Liver (tissue), 3 donors: ENCODE data around the gene NTHL1.

Source experiments
- TAF1 ChIP-seq: conservative IDR thresholded peaks from 2 replicates; pipeline ENCODE4 v1.6.1; 2016; ENCODE audit warnings: antibody characterized with exemption, mild to moderate bottlenecking
- YY1 ChIP-seq: IDR thresholded peaks from 2 replicates; pipeline ENCODE4 v1.6.1; 2016; ENCODE audit warnings: antibody characterized with exemption, mild to moderate bottlenecking
- TF ChIP-seq, protein P1 (sequence below): fragments of 150-350 bp; IDR thresholded peaks from 2 replicates; pipeline ENCODE4 v1.5.1; 2017; ENCODE audit warnings: improper control_type of control experiment, low read depth, low read length; ENCODE audit not compliant: missing input control
- donor health status: healthy.
- donor health status: healthy.

DNA sequence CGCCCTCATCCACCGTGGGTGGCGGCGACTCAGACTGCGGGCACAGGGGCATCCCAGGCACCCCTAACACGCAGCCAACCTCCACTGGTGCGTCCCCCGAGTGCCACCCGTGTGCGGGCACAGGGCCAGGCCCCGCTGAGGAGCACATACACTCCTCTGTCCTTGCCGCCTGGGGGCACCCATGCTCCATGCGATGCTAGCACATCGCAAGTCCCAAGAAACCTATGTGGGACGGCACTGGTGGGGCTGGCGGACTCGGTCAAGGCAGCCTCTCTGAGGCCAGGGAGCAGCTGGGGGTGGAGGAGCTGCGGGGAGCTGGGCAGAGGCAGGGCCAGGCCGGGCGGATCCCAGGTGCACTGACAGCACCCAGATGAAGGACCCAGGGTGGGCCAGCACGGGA is 42.0 kb downstream of the NTHL1 start:
- TF ChIP-seq, protein P1, sequence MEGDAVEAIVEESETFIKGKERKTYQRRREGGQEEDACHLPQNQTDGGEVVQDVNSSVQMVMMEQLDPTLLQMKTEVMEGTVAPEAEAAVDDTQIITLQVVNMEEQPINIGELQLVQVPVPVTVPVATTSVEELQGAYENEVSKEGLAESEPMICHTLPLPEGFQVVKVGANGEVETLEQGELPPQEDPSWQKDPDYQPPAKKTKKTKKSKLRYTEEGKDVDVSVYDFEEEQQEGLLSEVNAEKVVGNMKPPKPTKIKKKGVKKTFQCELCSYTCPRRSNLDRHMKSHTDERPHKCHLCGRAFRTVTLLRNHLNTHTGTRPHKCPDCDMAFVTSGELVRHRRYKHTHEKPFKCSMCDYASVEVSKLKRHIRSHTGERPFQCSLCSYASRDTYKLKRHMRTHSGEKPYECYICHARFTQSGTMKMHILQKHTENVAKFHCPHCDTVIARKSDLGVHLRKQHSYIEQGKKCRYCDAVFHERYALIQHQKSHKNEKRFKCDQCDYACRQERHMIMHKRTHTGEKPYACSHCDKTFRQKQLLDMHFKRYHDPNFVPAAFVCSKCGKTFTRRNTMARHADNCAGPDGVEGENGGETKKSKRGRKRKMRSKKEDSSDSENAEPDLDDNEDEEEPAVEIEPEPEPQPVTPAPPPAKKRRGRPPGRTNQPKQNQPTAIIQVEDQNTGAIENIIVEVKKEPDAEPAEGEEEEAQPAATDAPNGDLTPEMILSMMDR = no peak
- no peak for TF ChIP-seq YY1
- no peak for TF ChIP-seq TAF1
